Keratinocyte (primary cell): ENCODE data around the gene OTOP2. TPM values are rescaled to one million over a fixed set of nuclear protein-coding genes. Genes with fewer than 3 reads are reported as not detected.

Experiments used
- DNase-seq: peaks from one replicate; pipeline ENCODE4 v3.0.0-alpha.2; 2011; ENCODE audit warnings: low read depth, missing footprints, low spot score
- FAIRE-seq: peaks from 2 replicates; lab custom pipeline; 2011; peaks lifted over from hg19 to GRCh38; lab: Jason Lieb, UNC
- H2AFZ ChIP-seq: 2 replicates; pipeline ENCODE4 v1.6.0; 2012; ENCODE audit warnings: low read length, control low read depth, inconsistent platforms; ENCODE audit not compliant: control insufficient read depth
- H3K27ac ChIP-seq: 2 replicates; pipeline ENCODE4 v1.5.1; 2011; ENCODE audit warnings: low read length; ENCODE audit not compliant: control insufficient read depth, insufficient read depth
- H3K27me3 ChIP-seq: 3 replicates; pipeline ENCODE4 v1.6.0; 2011; ENCODE audit warnings: low read length; ENCODE audit not compliant: control insufficient read depth, insufficient read depth; ENCODE audit errors: extremely low read depth
- H3K36me3 ChIP-seq, 2 experiments: 2 replicates in 1 of 2; 3 replicates in 1 of 2; pipeline ENCODE4 v1.5.1; 2011; ENCODE audit warnings: low read length in 2 of 2, mild to moderate bottlenecking in 1 of 2; ENCODE audit not compliant: control insufficient read depth in 2 of 2, insufficient read depth in 2 of 2; ENCODE audit errors: extremely low read depth in 1 of 2
- H3K4me1 ChIP-seq: 3 replicates; pipeline ENCODE4 v1.5.1; 2011; ENCODE audit warnings: low read length; ENCODE audit not compliant: control insufficient read depth, insufficient read depth; ENCODE audit errors: extremely low read depth
- H3K4me2 ChIP-seq: 3 replicates; pipeline ENCODE4 v1.6.0; 2011; ENCODE audit warnings: low read depth, low read length; ENCODE audit not compliant: control insufficient read depth, insufficient read depth; ENCODE audit errors: extremely low read depth
- H3K4me3 ChIP-seq, 3 experiments: fragments of 200-600 bp in 1 of 3; sonication (generic) in 1 of 3; 2 replicates in 2 of 3; 3 replicates in 1 of 3; pipeline ENCODE4 v1.5.1; 2011 to 2016; ENCODE audit warnings: low read length in 3 of 3, mild to moderate bottlenecking in 3 of 3, control low read depth in 2 of 3, inconsistent platforms in 1 of 3, low read depth in 1 of 3, mixed read lengths in 1 of 3, mixed run types in 1 of 3, moderate library complexity in 1 of 3; ENCODE audit not compliant: control insufficient read depth in 2 of 3, insufficient read depth in 2 of 3; ENCODE audit errors: extremely low read depth in 1 of 3
- H3K79me2 ChIP-seq: 2 replicates; pipeline ENCODE4 v1.6.0; 2012; ENCODE audit warnings: low read length; ENCODE audit not compliant: control insufficient read depth, insufficient read depth
- H3K9ac ChIP-seq: 3 replicates; pipeline ENCODE4 v1.6.0; 2011; ENCODE audit warnings: low read length; ENCODE audit not compliant: control insufficient read depth, insufficient read depth; ENCODE audit errors: extremely low read depth
- H3K9me1 ChIP-seq: 3 replicates; pipeline ENCODE4 v1.6.0; 2011; ENCODE audit warnings: low read length; ENCODE audit not compliant: control insufficient read depth, insufficient read depth; ENCODE audit errors: extremely low read depth
- H3K9me3 ChIP-seq: 2 replicates; pipeline ENCODE4 v1.5.1; 2012; ENCODE audit warnings: low read depth, low read length; ENCODE audit not compliant: control insufficient read depth
- H4K20me1 ChIP-seq: 3 replicates; pipeline ENCODE4 v1.6.0; 2011; ENCODE audit warnings: low read length; ENCODE audit not compliant: control insufficient read depth, insufficient read depth; ENCODE audit errors: extremely low read depth
- CTCF ChIP-seq, 3 experiments: IDR thresholded peaks in 1 of 3; conservative IDR thresholded peaks in 1 of 3; optimal IDR thresholded peaks in 1 of 3; 2 replicates in 2 of 3; 3 replicates in 1 of 3; pipeline versions ENCODE3 to v1.5.1; 2011; ENCODE audit warnings: low read length in 3 of 3, mild to moderate bottlenecking in 3 of 3, moderate library complexity in 2 of 3, control low read depth in 1 of 3, inconsistent platforms in 1 of 3; ENCODE audit not compliant: insufficient read depth in 2 of 3; ENCODE audit errors: extremely low read depth in 1 of 3
- EZH2 ChIP-seq: IDR thresholded peaks from one replicate; pipeline ENCODE4 v1.6.1; 2012; ENCODE audit warnings: inconsistent platforms, mild to moderate bottlenecking, low read length, moderate library complexity
- dilution Hi-C: fragments of 300-500 bp; cut with MboI; formaldehyde crosslinking; loops from one replicate; pipeline ENCODE4 v1.7.0; 2020; ENCODE audit warnings: low sequenced_read_pairs; ENCODE audit not compliant: extremely low pct_ligation_motif_present
- polyA plus RNA-seq, 5 experiments: library from polyadenylated mRNA; depleted of rRNA in 3 of 5; stranded (reverse) in 3 of 5; stranded (forward) in 1 of 5; unstranded in 1 of 5; fragments of >200 nt; gene quantifications; 1 replicate in 1 of 5; 2 replicates in 3 of 5; 3 replicates in 1 of 5; pipeline versions ENCODE4 v1.2.1 to v1.2.3, GENCODE V29; 2011 to 2012; ENCODE audit warnings: missing spikeins in 2 of 5, low read depth in 1 of 5, low replicate concordance in 1 of 5

OTOP2 gene
- polyA plus RNA-seq, 1 donor (not counting 4 experiments of a cell fraction or from before 2014, with no cell fraction given) = not detected

DNA sequence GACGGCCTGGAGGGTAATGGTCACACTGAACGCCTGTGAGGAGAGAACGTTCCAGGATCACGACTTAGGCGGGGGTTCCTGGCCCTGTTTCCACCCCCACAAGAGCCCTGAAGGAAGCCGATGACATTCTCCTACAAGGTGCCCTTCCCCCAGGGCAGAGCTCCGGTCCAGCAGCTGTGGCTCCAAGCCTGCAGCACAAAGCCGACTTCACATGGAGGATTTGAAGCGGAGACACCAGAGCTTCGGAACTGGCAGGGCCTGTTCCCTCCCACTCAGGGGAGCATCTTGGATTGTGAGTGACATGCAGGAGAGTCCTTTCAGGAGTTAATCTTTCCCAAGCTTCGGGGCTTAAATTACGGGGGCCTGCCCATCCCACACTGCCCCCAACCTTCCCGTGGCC is 35.6 kb upstream of the OTOP2 start:
- H3K9me1 ChIP-seq = no peaks in the 10 kb centered on the region
- no peaks in the 10 kb centered on the region for H3K9me3 ChIP-seq
- no peak overlapping the region for H3K27ac ChIP-seq
- no peaks in the 10 kb centered on the region for H3K79me2 ChIP-seq
- DNase-seq (no peak), FAIRE-seq (no peak)
- dilution Hi-C loops = no loop called here
- no peaks in the 10 kb centered on the region for H3K4me1 ChIP-seq
- no peak for TF ChIP-seq CTCF (optimal IDR thresholded peaks at IDR 0.05 in 1 of 3, IDR thresholded peaks at IDR 0.05 in 1 of 3, conservative IDR thresholded peaks at IDR 0.05 in 1 of 3; ENCODE audit: extremely low read depth in 1 of 3, insufficient read depth in 2 of 3, low read length in 3 of 3)
- no peak for TF ChIP-seq EZH2
- H3K27me3 ChIP-seq = peaks cover 19% of the 10 kb centered on the region
- H3K36me3 ChIP-seq = no peaks in the 10 kb centered on the region
- H2AFZ ChIP-seq = no peak overlapping the region
- H3K4me2 ChIP-seq = no peak overlapping the region
- no peak overlapping the region for H3K9ac ChIP-seq
- H3K4me3 ChIP-seq = no peak overlapping the region
- H4K20me1 ChIP-seq = no peaks in the 10 kb centered on the region

DNA sequence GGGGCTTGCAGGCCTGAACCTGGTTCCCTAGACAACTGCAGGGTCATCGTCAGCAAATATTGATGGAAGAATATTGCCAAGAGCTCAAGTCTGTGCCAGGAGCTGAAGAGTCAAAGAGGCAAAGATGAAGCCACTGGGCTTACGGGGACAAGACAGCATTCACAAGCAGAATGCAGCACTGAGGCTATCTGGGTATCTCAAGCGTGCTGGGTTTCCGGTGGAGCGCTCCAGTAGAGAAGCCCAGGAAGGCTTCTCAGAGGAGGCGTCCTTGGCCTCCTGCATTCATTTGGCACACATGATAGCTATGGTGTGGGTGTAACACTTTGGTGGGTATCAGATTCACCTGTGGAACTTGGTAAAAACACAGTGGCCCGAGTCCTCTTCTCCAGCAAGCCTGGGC is 33.5 kb upstream of the OTOP2 start:
- Histone ChIP-seq H3K27me3 (peaks cover 36% of the 10 kb centered on the region), H3K27ac (no peak overlapping the region), H3K36me3 (no peaks in the 10 kb centered on the region), H3K4me2 (no peak overlapping the region), H3K79me2 (no peaks in the 10 kb centered on the region), H3K4me1 (no peaks in the 10 kb centered on the region), H3K4me3 (no peak overlapping the region), H3K9me1 (no peaks in the 10 kb centered on the region), H3K9me3 (no peaks in the 10 kb centered on the region), H4K20me1 (no peaks in the 10 kb centered on the region), H2AFZ (no peak overlapping the region), H3K9ac (no peak overlapping the region)
- DNase-seq (no peak), FAIRE-seq (no peak)
- dilution Hi-C loops = no loop called here
- TF ChIP-seq CTCF (optimal IDR thresholded peaks at IDR 0.05 in 1 of 3, IDR thresholded peaks at IDR 0.05 in 1 of 3, conservative IDR thresholded peaks at IDR 0.05 in 1 of 3; ENCODE audit: extremely low read depth in 1 of 3, insufficient read depth in 2 of 3, low read length in 3 of 3) (no peak), EZH2 (no peak)
